GM21717 (cell line): ENCODE measurements around the gene FUS.
"Not testable (repeated sequence)": the region's sequence is repeated elsewhere in the genome, so short reads cannot be mapped to it uniquely, and the experiment has no call there.

ENCODE experiments used
- ATAC-seq: cut with Tn5 transposase; IDR thresholded peaks from one replicate; pipeline ENCODE4 v1.9.1; 2021; ENCODE audit warnings: mild to moderate bottlenecking, moderate library complexity; ENCODE audit not compliant: unreplicated experiment

Gene FUS

DNA sequence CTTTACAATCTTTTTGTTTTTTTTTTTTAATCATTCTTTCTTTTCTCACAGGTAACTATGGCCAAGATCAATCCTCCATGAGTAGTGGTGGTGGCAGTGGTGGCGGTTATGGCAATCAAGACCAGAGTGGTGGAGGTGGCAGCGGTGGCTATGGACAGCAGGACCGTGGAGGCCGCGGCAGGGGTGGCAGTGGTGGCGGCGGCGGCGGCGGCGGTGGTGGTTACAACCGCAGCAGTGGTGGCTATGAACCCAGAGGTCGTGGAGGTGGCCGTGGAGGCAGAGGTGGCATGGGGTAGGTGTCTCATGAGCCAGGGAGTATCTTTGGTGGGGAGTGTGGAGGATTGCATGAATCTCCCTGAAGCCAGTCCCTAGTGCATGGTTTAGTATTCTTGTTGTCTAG is 4.9 kb downstream of the FUS start:
- no peak for ATAC-seq

- no peak for ATAC-seq
Measured at GRCh38 chr16:31185339-31185738, 5.4 kb downstream of the FUS start.

DNA sequence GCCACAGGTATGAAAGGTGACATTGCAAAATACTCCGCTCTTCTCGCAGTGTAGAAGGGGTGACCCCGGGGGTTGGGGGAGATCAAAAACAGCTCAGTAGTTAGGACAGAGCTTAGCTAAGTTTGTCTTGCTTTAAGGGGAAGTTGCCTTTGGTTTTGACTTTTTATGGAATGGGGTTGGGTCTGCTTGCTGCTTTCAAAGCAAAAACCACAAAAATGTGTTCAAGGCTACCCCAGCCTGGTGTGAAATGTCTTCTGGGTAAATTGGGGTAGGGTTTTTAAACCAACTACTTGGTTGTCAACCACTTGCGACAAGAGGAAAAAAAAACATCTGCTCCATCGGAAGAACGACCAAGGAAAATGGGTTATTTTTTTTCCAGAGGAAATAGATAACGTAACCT is 6.2 kb downstream of the FUS start:
- ATAC-seq = no peak

DNA sequence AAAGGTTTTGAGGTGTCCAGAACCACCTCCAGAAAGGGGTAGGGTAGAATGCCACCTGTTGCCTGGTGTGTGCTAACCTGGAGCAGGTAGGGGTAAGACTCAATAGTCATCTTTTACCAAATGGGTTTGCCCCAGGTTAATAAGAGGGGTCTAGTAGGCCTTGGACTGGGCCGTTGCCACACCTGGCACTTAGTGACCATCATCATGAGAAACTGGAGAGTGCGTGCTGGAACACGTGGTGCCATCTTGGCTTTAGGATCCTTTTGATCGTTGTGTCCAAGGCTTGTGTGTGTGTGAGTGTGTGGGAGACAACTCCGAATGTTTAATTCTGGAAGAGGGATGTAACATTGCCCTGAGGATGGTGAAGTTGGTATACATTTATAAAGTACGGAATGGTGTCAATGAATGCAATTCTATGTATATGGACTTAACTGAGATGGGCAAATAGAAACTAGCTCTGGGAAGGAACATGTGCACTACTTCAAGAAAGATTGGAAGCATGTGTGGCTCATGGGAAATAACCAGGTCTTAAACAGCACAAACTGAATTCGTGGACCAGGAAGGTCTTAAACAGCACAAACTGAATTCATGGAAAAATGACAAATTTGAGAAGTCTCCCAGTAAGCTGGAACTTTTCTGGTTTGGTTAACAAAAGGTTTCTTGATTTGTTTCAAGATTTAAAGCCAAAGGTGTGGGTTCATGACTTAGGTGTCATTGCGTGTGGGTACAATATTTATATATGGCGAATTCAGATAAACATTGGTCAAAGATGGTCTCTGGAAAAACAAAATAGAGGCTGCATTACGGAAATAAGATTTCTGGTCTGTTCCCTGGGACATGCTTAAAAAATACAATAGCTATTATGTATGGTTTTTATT is 7.2 kb downstream of the FUS start:
- ATAC-seq = no peak

- ATAC-seq = no peak
Measured at GRCh38 chr16:31187808-31188189, 7.9 kb downstream of the FUS start.

- ATAC-seq = no peak
Measured at GRCh38 chr16:31188450-31189411, 8.8 kb downstream of the FUS start.

DNA sequence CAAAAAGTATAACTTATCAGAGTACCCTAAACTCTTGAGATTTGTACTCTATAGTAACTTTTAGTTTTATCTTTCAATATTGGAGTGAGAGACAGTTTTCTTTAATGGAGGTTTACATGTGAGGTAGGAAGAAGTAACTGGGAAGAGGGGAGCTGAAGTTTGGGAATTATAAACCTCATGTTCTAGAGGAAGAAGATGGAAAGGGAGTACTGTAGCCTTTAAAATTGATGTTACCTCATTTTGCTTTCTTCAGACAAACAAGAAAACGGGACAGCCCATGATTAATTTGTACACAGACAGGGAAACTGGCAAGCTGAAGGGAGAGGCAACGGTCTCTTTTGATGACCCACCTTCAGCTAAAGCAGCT is 9.5 kb downstream of the FUS start:
- ATAC-seq = no peak

- no peak for ATAC-seq
Measured at GRCh38 chr16:31190061-31190460, 10.1 kb downstream of the FUS start.

DNA sequence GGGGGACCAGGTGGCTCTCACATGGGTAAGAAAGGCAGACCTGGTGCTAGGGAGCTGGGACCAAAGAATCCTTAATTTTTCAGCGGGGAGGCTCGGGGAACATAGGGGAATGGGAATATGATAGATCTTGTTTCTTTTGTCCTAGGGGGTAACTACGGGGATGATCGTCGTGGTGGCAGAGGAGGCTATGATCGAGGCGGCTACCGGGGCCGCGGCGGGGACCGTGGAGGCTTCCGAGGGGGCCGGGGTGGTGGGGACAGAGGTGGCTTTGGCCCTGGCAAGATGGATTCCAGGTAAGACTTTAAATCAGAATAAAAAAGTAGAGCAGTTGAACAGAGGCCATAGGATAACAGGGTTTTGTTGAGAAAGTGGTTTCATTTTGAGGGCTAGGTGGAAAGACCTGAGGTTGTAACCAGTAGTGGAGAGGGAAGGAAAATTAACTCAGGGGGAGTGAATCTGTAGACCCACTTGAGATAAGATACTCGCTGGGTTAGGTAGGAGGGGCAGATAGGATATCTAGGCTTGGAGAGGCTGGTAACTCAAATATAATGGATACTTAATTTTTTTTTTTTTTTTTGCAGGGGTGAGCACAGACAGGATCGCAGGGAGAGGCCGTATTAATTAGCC is 11.0 kb downstream of the FUS start:
- no peak for ATAC-seq

DNA sequence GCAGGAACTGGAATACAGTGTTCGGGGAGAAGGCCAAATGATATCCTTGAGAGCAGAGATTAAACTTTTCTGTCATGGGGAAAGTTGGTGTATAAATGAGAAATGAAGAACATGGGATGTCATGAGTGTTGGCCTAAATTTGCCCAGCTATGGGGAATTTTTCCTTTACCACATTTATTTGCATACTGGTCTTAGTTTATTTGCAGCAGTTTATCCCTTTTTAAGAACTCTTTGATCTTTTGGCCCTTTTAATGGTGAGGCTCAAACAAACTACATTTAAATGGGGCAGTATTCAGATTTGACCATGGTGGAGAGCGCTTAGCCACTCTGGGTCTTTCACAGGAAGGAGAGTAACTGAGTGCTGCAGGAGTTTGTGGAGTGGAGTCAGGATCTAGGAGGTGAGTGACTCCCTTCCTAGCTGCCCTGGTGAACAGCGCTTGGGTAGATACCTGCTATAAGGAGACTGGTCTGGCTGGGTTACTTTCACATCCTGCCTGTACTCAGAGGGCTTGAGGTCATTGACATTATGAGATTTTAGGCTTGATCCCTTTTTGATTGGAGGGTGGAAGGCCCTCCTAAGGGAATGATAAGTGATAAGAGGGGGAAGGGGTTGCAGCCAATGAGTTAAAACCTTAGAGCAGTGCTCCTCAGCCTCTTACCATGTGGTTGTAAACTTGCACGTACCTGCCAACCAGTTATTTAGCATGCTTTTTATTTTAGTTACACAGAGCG is 11.9 kb downstream of the FUS start:
- no peak for ATAC-seq

- no peak for ATAC-seq
Measured at GRCh38 chr16:31192856-31193642, 13.1 kb downstream of the FUS start.

GRCh38 chr16:31193874-31194273 is 13.9 kb downstream of the FUS start:
- ATAC-seq = no peak

- no peak for ATAC-seq
Measured at GRCh38 chr16:31194898-31195297, 15.0 kb downstream of the FUS start.

DNA sequence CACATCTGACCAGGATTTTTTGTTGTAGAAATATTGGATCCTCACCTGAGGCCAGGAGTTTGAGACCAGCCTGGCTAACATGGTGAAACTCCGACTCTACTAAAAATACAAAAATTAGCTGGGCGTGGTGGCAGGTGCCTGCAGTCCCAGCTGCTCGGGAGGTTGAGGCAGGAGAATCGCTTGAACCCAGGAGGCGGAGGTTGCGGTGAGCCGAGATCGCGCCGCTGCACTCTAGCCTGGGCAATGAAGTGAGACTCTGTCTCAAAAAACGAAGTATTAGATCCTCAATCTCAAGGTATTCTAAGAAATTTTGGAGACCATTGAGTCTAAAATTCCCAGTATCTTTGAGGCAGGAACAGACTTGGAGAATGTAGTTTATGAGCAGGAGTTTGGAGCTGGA is 15.9 kb downstream of the FUS start:
- ATAC-seq = not testable (repeated sequence)

DNA sequence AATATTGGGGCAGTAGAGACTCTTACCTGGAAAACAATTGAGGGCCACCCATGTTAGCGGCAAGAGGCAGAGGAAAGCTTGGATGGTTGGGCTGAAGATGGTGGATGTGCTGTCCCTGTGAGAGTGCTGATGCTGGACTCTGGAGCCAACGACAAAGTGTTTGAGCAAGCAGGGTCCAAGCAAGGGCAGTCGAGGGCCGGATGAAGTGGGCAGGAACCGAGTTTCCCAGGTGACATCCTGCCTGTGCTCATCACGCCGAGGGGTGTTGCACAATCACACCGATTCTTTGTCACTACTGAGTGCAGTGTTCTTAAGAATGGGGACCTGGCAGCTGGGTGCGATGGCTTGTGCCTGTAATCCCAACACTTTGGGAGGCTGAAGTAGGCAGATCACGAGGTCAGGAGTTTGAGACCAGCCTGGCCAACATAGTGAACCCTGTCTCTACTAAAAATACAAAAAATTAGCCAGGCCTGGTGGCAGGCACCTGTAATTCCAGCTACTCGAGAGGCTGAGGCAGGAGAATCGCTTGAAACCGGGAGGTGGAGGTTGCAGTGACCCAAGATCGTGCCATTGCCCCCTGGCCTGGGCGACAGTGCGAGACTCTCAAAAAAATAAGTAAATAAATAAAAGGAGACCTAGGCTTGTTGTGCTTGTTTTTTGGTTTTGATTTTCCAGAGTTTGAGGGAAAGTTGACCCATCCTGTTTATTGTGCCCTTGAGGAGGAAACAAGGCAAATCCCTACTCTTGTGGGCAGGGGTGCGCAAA is 16.6 kb downstream of the FUS start:
- no peak for ATAC-seq

- ATAC-seq = no peak
Measured at GRCh38 chr16:31198207-31198882, 18.4 kb downstream of the FUS start.

DNA sequence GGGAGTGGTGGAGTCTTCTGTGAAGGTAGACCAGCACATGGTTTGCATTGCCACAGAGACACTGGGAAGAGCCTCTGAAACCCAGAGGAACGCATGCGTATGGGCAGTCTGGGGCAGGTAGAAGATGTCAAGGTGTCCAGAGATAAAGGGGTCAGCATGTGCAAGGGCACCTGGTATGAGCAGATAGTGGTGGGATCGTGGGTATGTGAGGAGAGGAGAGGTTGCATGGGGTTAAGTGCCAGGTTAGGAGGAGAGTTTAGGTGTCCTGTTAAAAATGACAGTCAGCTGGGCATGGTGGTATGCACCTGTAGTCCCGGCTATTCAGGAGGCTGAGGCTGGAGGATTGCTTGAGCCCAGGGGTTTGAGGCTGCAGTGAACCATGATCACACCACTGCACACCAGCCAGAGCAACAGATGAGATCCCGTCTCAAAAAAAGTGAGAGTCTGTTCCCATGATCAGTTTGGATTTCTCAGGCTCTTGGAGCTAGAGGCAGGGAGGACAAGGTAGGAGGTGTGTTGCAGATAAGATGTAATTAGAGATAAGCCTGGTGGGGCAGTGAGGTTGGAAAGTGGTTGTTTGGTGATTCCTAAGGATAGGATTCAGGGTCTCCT is 19.6 kb downstream of the FUS start:
- no peak for ATAC-seq

- ATAC-seq = not testable (repeated sequence)
Measured at GRCh38 chr16:31200111-31200510, 20.2 kb downstream of the FUS start.
